ENCODE measurements around the gene DDX60. TPM values are rescaled to one million over a fixed set of nuclear protein-coding genes. Genes with fewer than 3 reads are reported as not detected.
"Not testable (repeated sequence)": the region's sequence is repeated elsewhere in the genome, so short reads cannot be mapped to it uniquely, and the experiment has no call there.

Gene DDX60
- total RNA-seq, 4 donors from 2014 or later, result 13.7 to 23.3 (median 17.4) TPM

GRCh38 chr4:168293386-168293975, 25.1 kb downstream of the DDX60 start:
- H3K27ac ChIP-seq, result no peak overlapping the region
- TF ChIP-seq POLR2A (IDR thresholded peaks at IDR 0.05) (no peak), CTCF (IDR thresholded peaks at IDR 0.05) (no peak)
- no peaks in the 10 kb centered on the region for H3K27me3 ChIP-seq
- no peak overlapping the region for H3K4me3 ChIP-seq
- no peaks in the 10 kb centered on the region for H3K9me3 ChIP-seq
- no peaks in the 10 kb centered on the region for H3K4me1 ChIP-seq
- H3K36me3 ChIP-seq, result peaks cover 0 to 7% (median 0%) of the 10 kb centered on the region in 3 donors
- no peak for DNase-seq

- no peak for DNase-seq
- H3K9me3 ChIP-seq, result no peaks in the 10 kb centered on the region
- no peak for TF ChIP-seq CTCF (IDR thresholded peaks at IDR 0.05)
- no peak for TF ChIP-seq POLR2A (IDR thresholded peaks at IDR 0.05)
- H3K4me3 ChIP-seq, result no peak overlapping the region
- H3K36me3 ChIP-seq, result peaks cover 0 to 7% (median 0%) of the 10 kb centered on the region in 3 donors
- no peaks in the 10 kb centered on the region for H3K4me1 ChIP-seq
- no peaks in the 10 kb centered on the region for H3K27me3 ChIP-seq
- no peak overlapping the region for H3K27ac ChIP-seq
Measured at GRCh38 chr4:168291242-168291641, 27.3 kb downstream of the DDX60 start.

GRCh38 chr4:168285850-168286249, 32.7 kb downstream of the DDX60 start:
- not testable (repeated sequence) for H3K9me3 ChIP-seq, H3K4me1 ChIP-seq, H3K4me3 ChIP-seq, DNase-seq, H3K27ac ChIP-seq, H3K27me3 ChIP-seq
- peaks cover 0 to 42% (median 0%) of the 10 kb centered on the region in 3 donors for H3K36me3 ChIP-seq

- Histone ChIP-seq H3K4me3 (no peak overlapping the region), H3K9me3 (no peaks in the 10 kb centered on the region), H3K4me1 (no peaks in the 10 kb centered on the region), H3K27me3 (no peaks in the 10 kb centered on the region), H3K36me3 (peaks cover 0 to 60% (median 0%) of the 10 kb centered on the region in 3 donors), H3K27ac (no peak overlapping the region)
- TF ChIP-seq CTCF (IDR thresholded peaks at IDR 0.05), result no peak
- no peak for TF ChIP-seq POLR2A (IDR thresholded peaks at IDR 0.05)
- DNase-seq, result no peak
Measured at GRCh38 chr4:168279556-168279955, 39.0 kb downstream of the DDX60 start.

- no peak for DNase-seq
- H3K4me3 ChIP-seq, result no peak overlapping the region
- TF ChIP-seq POLR2A (IDR thresholded peaks at IDR 0.05) (no peak), CTCF (IDR thresholded peaks at IDR 0.05) (no peak)
- no peaks in the 10 kb centered on the region for H3K9me3 ChIP-seq
- peaks cover 0 to 47% (median 0%) of the 10 kb centered on the region in 3 donors for H3K36me3 ChIP-seq
- H3K4me1 ChIP-seq, result no peaks in the 10 kb centered on the region
- no peak overlapping the region for H3K27ac ChIP-seq
- H3K27me3 ChIP-seq, result no peaks in the 10 kb centered on the region
Measured at GRCh38 chr4:168275836-168276235, 42.7 kb downstream of the DDX60 start.

- Histone ChIP-seq H3K4me3 (no peak overlapping the region), H3K4me1 (no peaks in the 10 kb centered on the region), H3K27ac (no peak overlapping the region), H3K36me3 (peaks cover 0 to 44% (median 0%) of the 10 kb centered on the region in 3 donors), H3K9me3 (no peaks in the 10 kb centered on the region), H3K27me3 (no peaks in the 10 kb centered on the region)
- TF ChIP-seq POLR2A (IDR thresholded peaks at IDR 0.05) (no peak), CTCF (IDR thresholded peaks at IDR 0.05) (no peak)
- DNase-seq, result no peak
Measured at GRCh38 chr4:168274871-168275270, 43.7 kb downstream of the DDX60 start.
